Peyer's patch (tissue), 4 donors: ENCODE measurements around the gene TNFAIP6.
"Not testable (repeated sequence)": the region's sequence is repeated elsewhere in the genome, so short reads cannot be mapped to it uniquely, and the experiment has no call there.

Experiments used
- CTCF ChIP-seq, 6 experiments: fragments of 450-650 bp in 4 of 6; fragments of 200-600 bp in 2 of 6; sonication (generic) in 1 of 6; IDR thresholded peaks; one replicate each; pipeline ENCODE4 v1.5.1; 2017 to 2019; ENCODE audit warnings: antibody characterized with exemption in 6 of 6, mild to moderate bottlenecking in 3 of 6, moderate library complexity in 1 of 6
- POLR2A ChIP-seq, 2 donors: fragments of 450-650 bp; IDR thresholded peaks; one replicate each; pipeline ENCODE4 v1.5.1; 2017; ENCODE audit warnings: antibody characterized with exemption in 2 of 2, mild to moderate bottlenecking in 2 of 2, moderate library complexity in 2 of 2

DNA sequence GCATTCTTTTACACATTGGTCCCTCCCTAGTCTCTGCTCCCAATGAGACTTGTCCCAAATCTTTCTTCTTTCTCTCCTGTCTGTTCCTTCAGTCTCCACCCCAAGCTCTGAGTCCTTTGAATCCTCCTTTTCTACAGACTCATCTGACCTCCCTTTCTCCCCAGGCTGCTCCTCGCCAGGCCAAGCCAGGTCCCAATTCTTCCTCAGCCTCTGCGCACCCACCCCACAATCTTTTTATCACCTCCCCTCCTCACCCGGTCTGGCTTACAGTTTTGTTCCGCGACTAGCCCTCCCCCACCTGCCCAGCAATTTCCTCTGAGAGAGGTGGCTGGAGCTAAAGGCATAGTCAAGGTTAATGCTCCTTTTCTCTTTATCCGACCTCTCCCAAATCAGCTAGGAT, 47.1 kb upstream of the TNFAIP6 start:
- not testable (repeated sequence) for TF ChIP-seq CTCF, POLR2A (IDR thresholded peaks at IDR 0.05)
